ENCODE data around the gene DHX57.
"Not testable (repeated sequence)": the region's sequence is repeated elsewhere in the genome, so short reads cannot be mapped to it uniquely, and the experiment has no call there.

DNA sequence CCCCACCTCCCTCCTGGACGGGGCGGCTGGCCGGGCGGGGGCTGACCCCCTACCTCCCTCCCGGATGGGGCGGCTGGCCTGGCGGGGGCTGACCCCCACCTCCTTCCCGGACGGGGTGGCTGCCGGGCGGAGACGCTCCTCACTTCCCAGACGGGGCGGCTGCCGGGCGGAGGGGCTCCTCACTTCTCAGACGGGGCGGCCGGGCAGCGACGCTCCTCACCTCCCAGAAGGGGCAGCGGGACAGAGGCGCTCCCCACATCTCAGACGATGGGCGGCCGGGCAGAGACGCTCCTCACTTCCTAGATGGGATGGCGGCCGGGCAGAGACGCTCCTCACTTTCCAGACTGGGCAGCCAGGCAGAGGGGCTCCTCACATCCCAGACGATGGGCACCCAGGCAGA lies 119.8 kb downstream of the DHX57 start:
- TF ChIP-seq POLR2A (IDR thresholded peaks at IDR 0.05; ENCODE audit: low read depth, low read length); MYC (IDR thresholded peaks at IDR 0.05; ENCODE audit: low read depth, low read length); EZH2 (IDR thresholded peaks at IDR 0.05; ENCODE audit: borderline replicate concordance, low read depth, low read length, severe bottlenecking); CTCF (IDR thresholded peaks at IDR 0.05; ENCODE audit: extremely low read depth in 1 of 2, insufficient read depth in 1 of 2, low read depth in 1 of 2, low read length in 2 of 2); POLR2AphosphoS5 (IDR thresholded peaks at IDR 0.05; ENCODE audit: insufficient read depth, low read depth, low read length); FOS (IDR thresholded peaks at IDR 0.05; ENCODE audit: borderline replicate concordance, insufficient read depth, low read length); GATA2 (IDR thresholded peaks at IDR 0.05; ENCODE audit: insufficient read depth, insufficient read length, low read depth, low read length): not testable (repeated sequence)
- TF ChIP-seq, protein P1, sequence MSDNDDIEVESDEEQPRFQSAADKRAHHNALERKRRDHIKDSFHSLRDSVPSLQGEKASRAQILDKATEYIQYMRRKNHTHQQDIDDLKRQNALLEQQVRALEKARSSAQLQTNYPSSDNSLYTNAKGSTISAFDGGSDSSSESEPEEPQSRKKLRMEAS (IDR thresholded peaks at IDR 0.05; ENCODE audit: insufficient read depth, insufficient read length): not testable (repeated sequence)
